Measurements from ENCODE around the gene SCN1A.
"Not testable (repeated sequence)": the region's sequence is repeated elsewhere in the genome, so short reads cannot be mapped to it uniquely, and the experiment has no call there.

Gene SCN1A

GRCh38 chr2:166074430-166074829 lies 53.4 kb downstream of the SCN1A start:
- no peak for DNase-seq

- no peak for DNase-seq
Observed at GRCh38 chr2:166074011-166074410, 53.8 kb downstream of the SCN1A start.

GRCh38 chr2:166070231-166070630 lies 57.6 kb downstream of the SCN1A start:
- DNase-seq = no peak

- DNase-seq = no peak
Observed at GRCh38 chr2:166068981-166069380, 58.8 kb downstream of the SCN1A start.

- DNase-seq = no peak
Observed at GRCh38 chr2:166067229-166067628, 60.6 kb downstream of the SCN1A start.

- DNase-seq = no peak
Observed at GRCh38 chr2:166060191-166060590, 67.6 kb downstream of the SCN1A start.

- peak; percentile 25 for DNase-seq
Observed at GRCh38 chr2:166057370-166058164, 70.3 kb downstream of the SCN1A start.

- DNase-seq = no peak
Observed at GRCh38 chr2:166044853-166045483, 82.9 kb downstream of the SCN1A start.

- no peak for DNase-seq
Observed at GRCh38 chr2:166042768-166043390, 84.9 kb downstream of the SCN1A start.

GRCh38 chr2:166042356-166042755 lies 85.5 kb downstream of the SCN1A start:
- no peak for DNase-seq

- no peak for DNase-seq
Observed at GRCh38 chr2:166041613-166042012, 86.2 kb downstream of the SCN1A start.

GRCh38 chr2:166032361-166032760 lies 95.5 kb downstream of the SCN1A start:
- no peak for DNase-seq

GRCh38 chr2:166031054-166031453 lies 96.8 kb downstream of the SCN1A start:
- no peak for DNase-seq

- no peak for DNase-seq
Observed at GRCh38 chr2:166025313-166025712, 102.5 kb downstream of the SCN1A start.

- no peak for DNase-seq
Observed at GRCh38 chr2:166017208-166017607, 110.6 kb downstream of the SCN1A start.

- no peak for DNase-seq
Observed at GRCh38 chr2:166013878-166014277, 113.9 kb downstream of the SCN1A start.

GRCh38 chr2:166011660-166012059 lies 116.2 kb downstream of the SCN1A start:
- no peak for DNase-seq

- DNase-seq = no peak
Observed at GRCh38 chr2:166000401-166000800, 127.4 kb downstream of the SCN1A start.

GRCh38 chr2:165990846-165991245 lies 137.0 kb downstream of the SCN1A start:
- no peak for DNase-seq

GRCh38 chr2:165989851-165990250 lies 138.0 kb downstream of the SCN1A start:
- DNase-seq = peak; percentile 16

- no peak for DNase-seq
Observed at GRCh38 chr2:165985120-165985519, 142.7 kb downstream of the SCN1A start.

GRCh38 chr2:165972161-165972560 lies 155.7 kb downstream of the SCN1A start:
- DNase-seq = not testable (repeated sequence)

- no peak for DNase-seq
Observed at GRCh38 chr2:165970663-165971062, 157.2 kb downstream of the SCN1A start.

- DNase-seq = no peak
Observed at GRCh38 chr2:165969227-165969626, 158.6 kb downstream of the SCN1A start.

All from NCI-H748 treated with DMSO at 0.1 percent for 48 hours (cell line).